K562 (cell line): ENCODE data around the gene DBP. TPM values are rescaled to one million over a fixed set of nuclear protein-coding genes. Genes with fewer than 3 reads are reported as not detected.
A peak's percentile ranks its signal among the peaks of the same experiment; 100 is the strongest.

Experiments
- CBX8 ChIP-seq: fragments of 200-600 bp; sonication (generic); IDR thresholded peaks from 2 replicates; pipeline ENCODE4 v1.6.1; 2012; ENCODE audit warnings: borderline replicate concordance, mixed run types, low read depth, mild to moderate bottlenecking, moderate library complexity, mixed read lengths, low read length, control low read depth, inconsistent platforms; ENCODE audit not compliant: poor library complexity, severe bottlenecking; ENCODE audit errors: extremely low read depth
- CXXC5 ChIP-seq: fragments of 250-450 bp; sonication (Bioruptor Pico); IDR thresholded peaks from 2 replicates; pipeline ENCODE4 v1.8.0; 2022; ENCODE audit warnings: inconsistent platforms, mild to moderate bottlenecking, moderate library complexity
- EWSR1 ChIP-seq: fragments of 450-650 bp; IDR thresholded peaks from 2 replicates; pipeline ENCODE4 v1.6.1; 2018; ENCODE audit warnings: borderline replicate concordance, mild to moderate bottlenecking, low read depth, moderate library complexity; ENCODE audit not compliant: partially characterized antibody
- FOXJ2 ChIP-seq: fragments of 200-800 bp; sonication (Bioruptor generic); IDR thresholded peaks from 2 replicates; pipeline ENCODE4 v1.6.1; 2016; ENCODE audit warnings: missing genetic modification characterization, missing compliant biosample characterization
- HDGF ChIP-seq: fragments of 450-650 bp; IDR thresholded peaks from 2 replicates; pipeline ENCODE4 v1.6.1; 2016
- KDM4B ChIP-seq, 2 experiments: fragments of 450-650 bp in 1 of 2; sonication (generic) in 1 of 2; IDR thresholded peaks; 2 replicates each; pipeline ENCODE4 v1.6.1; 2016 to 2017; ENCODE audit warnings: borderline replicate concordance in 2 of 2, antibody characterized with exemption in 1 of 2, low read depth in 1 of 2, mild to moderate bottlenecking in 1 of 2
- KLF1 ChIP-seq: fragments of 450-650 bp; IDR thresholded peaks from 2 replicates; pipeline ENCODE4 v1.6.1; 2016; ENCODE audit warnings: missing genetic modification characterization, missing compliant biosample characterization
- MTF1 ChIP-seq: fragments of 250-450 bp; sonication (Bioruptor Pico); IDR thresholded peaks from 2 replicates; pipeline ENCODE4 v1.9.0; 2021; ENCODE audit warnings: moderate library complexity, mild to moderate bottlenecking, inconsistent platforms, borderline replicate concordance
- NBN ChIP-seq: fragments of 450-650 bp; IDR thresholded peaks from 2 replicates; pipeline ENCODE4 v1.6.1; 2016; ENCODE audit warnings: low read depth, mild to moderate bottlenecking
- NCOA6 ChIP-seq: fragments of 450-650 bp; IDR thresholded peaks from 2 replicates; pipeline ENCODE4 v1.6.1; 2017; ENCODE audit warnings: mild to moderate bottlenecking
- PKNOX1 ChIP-seq: fragments of 450-650 bp; IDR thresholded peaks from 2 replicates; pipeline ENCODE4 v1.6.1; 2016
- PTRF ChIP-seq: fragments of 450-650 bp; IDR thresholded peaks from 2 replicates; pipeline ENCODE4 v1.6.1; 2016; ENCODE audit warnings: mild to moderate bottlenecking, missing genetic modification characterization, missing compliant biosample characterization
- RBM25 ChIP-seq: fragments of 200-400 bp; formaldehyde crosslinking; IDR thresholded peaks from 2 replicates; pipeline ENCODE4 v1.6.1; 2018; ENCODE audit warnings: low read length, low read depth, moderate library complexity; ENCODE audit not compliant: severe bottlenecking
- RUNX1 ChIP-seq: sonication (generic); IDR thresholded peaks from 2 replicates; pipeline ENCODE4 v1.6.1; 2016; ENCODE audit warnings: antibody characterized with exemption, low read depth
- SIN3A ChIP-seq, 2 experiments: fragments of 150-350 bp in 1 of 2; IDR thresholded peaks; 2 replicates each; pipeline ENCODE4 v1.6.1; 2011 to 2016; ENCODE audit warnings: borderline replicate concordance in 2 of 2, low read depth in 2 of 2, low read length in 2 of 2, mild to moderate bottlenecking in 2 of 2, moderate library complexity in 2 of 2; ENCODE audit not compliant: control insufficient read depth in 1 of 2
- TCFL5 ChIP-seq: fragments of 250-450 bp; sonication (Bioruptor Pico); conservative IDR thresholded peaks from 2 replicates; pipeline ENCODE4 v1.6.1; 2021; ENCODE audit warnings: mild to moderate bottlenecking, moderate library complexity, matching md5 sums
- TFAM ChIP-seq: fragments of 250-450 bp; sonication (Bioruptor Pico); conservative IDR thresholded peaks from 2 replicates; pipeline ENCODE4 v1.5.0; 2021; ENCODE audit warnings: mild to moderate bottlenecking, moderate library complexity
- ZFP36 ChIP-seq: fragments of 150-350 bp; IDR thresholded peaks from 2 replicates; pipeline ENCODE4 v1.6.1; 2018; ENCODE audit warnings: low read length, low read depth; ENCODE audit not compliant: partially characterized antibody
- ZNF134 ChIP-seq: fragments of 250-450 bp; sonication (Bioruptor Pico); conservative IDR thresholded peaks from 2 replicates; pipeline ENCODE4 v1.4.0; 2020
- ZNF316 ChIP-seq: fragments of 450-650 bp; IDR thresholded peaks from 2 replicates; pipeline ENCODE4 v1.6.1; 2016
- ZNF766 ChIP-seq: fragments of 200-800 bp; sonication (Bioruptor generic); conservative IDR thresholded peaks from 2 replicates; pipeline ENCODE4 v1.6.1; 2016; ENCODE audit warnings: missing genetic modification characterization, missing compliant biosample characterization
- polyA plus RNA-seq, 8 experiments: library from polyadenylated mRNA; depleted of rRNA in 4 of 8; stranded (reverse) in 5 of 8; unstranded in 3 of 8; fragments of >200 nt; fragmentation: Nextera tagmentation in 2 of 8; fragmentation: Illumina TruSeq in 1 of 8; extraction: Ambion mirVana in 2 of 8; extraction: Trizol in 1 of 8; gene quantifications; 2 replicates each; pipeline versions ENCODE4 v1.2.1 to v1.2.3, GENCODE V29; 2011 to 2014; ENCODE audit warnings: inconsistent platforms in 1 of 8, missing spikeins in 1 of 8
- total RNA-seq, 7 experiments: library from RNA; depleted of rRNA in 6 of 7; stranded (reverse); fragments of >200 nt in 6 of 7; fragmentation: Illumina TruSeq in 2 of 7; extraction: Trizol in 2 of 7; gene quantifications; 2 replicates each; pipeline versions ENCODE4 v1.2.1 to v1.2.3, GENCODE V29; 2011 to 2021; ENCODE audit warnings: low replicate concordance in 1 of 7
- TF ChIP-seq, protein P1 (sequence below): fragments of 250-450 bp; sonication (Bioruptor Pico); IDR thresholded peaks from 2 replicates; pipeline ENCODE4 v1.5.0; 2021; ENCODE audit warnings: mild to moderate bottlenecking, borderline replicate concordance
- TF ChIP-seq, protein P2 (sequence below): fragments of 250-450 bp; sonication (Bioruptor Pico); IDR thresholded peaks from 2 replicates; pipeline ENCODE4 v1.5.0; 2022; ENCODE audit warnings: mild to moderate bottlenecking

The DBP gene
- total and polyA plus RNA-seq, 9 of the 15 experiments (the other 6 are each of a cell fraction or from before 2014, with no cell fraction given) = 0.25 to 5.5 (median 1.8) TPM

DNA sequence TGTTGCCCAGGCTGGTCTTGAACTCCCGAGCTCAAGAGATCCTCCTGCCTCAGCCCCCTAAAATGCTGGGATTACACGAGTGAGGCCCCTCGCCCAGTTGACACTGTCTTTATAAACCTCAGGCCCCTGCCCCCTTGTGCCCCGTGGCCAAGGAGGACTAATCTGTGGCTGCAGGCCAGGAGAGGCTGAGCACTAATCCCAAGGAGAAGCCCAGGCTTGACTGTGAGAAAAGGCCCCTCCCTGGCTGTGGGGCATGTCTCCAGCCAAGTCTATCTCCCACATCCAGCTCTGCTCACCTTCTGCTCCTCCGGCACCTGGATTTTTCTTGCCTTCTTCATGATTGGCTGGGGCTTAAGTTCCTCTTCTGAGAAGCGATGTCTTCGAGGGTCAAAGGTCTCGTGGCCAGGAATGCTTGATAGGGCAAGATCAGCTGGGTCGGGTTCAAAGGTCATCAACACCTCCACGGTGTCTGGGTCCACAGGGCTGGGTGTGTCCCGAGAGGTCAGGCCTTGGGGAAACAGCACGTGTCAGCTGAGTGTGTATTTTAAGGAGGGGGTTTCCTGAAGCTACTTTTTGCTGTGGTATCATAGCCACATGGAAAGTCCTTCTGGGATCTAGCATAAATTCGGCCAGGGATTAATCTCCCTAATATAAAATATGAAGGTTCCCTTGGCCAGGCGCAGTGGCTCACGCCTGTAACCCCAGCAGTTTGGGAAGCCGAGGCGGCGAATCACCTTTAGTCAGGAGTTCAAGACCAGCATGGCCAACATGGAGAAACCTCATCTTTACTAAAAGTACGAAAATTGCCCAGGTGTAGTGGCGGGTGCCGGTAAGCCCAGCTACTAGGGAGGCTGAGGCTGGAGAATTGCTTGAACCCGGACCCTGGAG lies 3.8 kb downstream of the DBP start (continued):
- TF ChIP-seq CXXC5 (CRISPR knock-in tag) (peak; percentile 73), NCOA6 (no peak), PTRF (peak; percentile 58; the same call in 1 of the 2 replicates), TFAM (CRISPR knock-in tag) (no peak), TCFL5 (no peak), ZNF316 (no peak), NBN (0 out of 2 replicates have a peak, but pooled peaks have one; percentile 1), MTF1 (CRISPR knock-in tag) (no peak), CBX8 (no peak), EWSR1 (no peak), RUNX1 (no peak), KDM4B (IDR thresholded peaks at IDR 0.05; ENCODE audit: borderline replicate concordance in 2 of 2, low read depth in 1 of 2) (no peak), ZFP36 (no peak), FOXJ2 (tag) (no peak), KLF1 (tag) (no peak), PKNOX1 (peak; percentile 45), ZNF134 (CRISPR knock-in tag) (no peak), RBM25 (no peak), HDGF (no peak), ZNF766 (CRISPR knock-in tag) (0 out of 2 replicates have a peak, but pooled peaks have one; percentile 37), SIN3A (IDR thresholded peaks at IDR 0.05; ENCODE audit: borderline replicate concordance in 2 of 2, control insufficient read depth in 1 of 2, low read depth in 2 of 2, low read length in 2 of 2) (peak in 1 of 2 experiments; percentile 38; a peak in 1 of 4 replicates)
- TF ChIP-seq, protein P1, sequence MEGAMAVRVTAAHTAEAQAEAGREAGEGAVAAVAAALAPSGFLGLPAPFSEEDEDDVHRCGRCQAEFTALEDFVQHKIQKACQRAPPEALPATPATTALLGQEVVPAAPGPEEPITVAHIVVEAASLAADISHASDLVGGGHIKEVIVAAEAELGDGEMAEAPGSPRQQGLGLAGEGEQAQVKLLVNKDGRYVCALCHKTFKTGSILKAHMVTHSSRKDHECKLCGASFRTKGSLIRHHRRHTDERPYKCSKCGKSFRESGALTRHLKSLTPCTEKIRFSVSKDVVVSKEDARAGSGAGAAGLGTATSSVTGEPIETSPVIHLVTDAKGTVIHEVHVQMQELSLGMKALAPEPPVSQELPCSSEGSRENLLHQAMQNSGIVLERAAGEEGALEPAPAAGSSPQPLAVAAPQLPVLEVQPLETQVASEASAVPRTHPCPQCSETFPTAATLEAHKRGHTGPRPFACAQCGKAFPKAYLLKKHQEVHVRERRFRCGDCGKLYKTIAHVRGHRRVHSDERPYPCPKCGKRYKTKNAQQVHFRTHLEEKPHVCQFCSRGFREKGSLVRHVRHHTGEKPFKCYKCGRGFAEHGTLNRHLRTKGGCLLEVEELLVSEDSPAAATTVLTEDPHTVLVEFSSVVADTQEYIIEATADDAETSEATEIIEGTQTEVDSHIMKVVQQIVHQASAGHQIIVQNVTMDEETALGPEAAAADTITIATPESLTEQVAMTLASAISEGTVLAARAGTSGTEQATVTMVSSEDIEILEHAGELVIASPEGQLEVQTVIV = no peak
- TF ChIP-seq, protein P2, sequence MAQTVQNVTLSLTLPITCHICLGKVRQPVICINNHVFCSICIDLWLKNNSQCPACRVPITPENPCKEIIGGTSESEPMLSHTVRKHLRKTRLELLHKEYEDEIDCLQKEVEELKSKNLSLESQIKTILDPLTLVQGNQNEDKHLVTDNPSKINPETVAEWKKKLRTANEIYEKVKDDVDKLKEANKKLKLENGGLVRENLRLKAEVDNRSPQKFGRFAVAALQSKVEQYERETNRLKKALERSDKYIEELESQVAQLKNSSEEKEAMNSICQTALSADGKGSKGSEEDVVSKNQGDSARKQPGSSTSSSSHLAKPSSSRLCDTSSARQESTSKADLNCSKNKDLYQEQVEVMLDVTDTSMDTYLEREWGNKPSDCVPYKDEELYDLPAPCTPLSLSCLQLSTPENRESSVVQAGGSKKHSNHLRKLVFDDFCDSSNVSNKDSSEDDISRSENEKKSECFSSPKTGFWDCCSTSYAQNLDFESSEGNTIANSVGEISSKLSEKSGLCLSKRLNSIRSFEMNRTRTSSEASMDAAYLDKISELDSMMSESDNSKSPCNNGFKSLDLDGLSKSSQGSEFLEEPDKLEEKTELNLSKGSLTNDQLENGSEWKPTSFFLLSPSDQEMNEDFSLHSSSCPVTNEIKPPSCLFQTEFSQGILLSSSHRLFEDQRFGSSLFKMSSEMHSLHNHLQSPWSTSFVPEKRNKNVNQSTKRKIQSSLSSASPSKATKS (CRISPR knock-in tag) = no peak
